H1 (cell line): ENCODE results near the gene RHOB. TPM values are rescaled to one million over a fixed set of nuclear protein-coding genes. Genes with fewer than 3 reads are reported as not detected.

Experiments used
- CTCF ChIA-PET: fragments of 300-600 bp; sonication (Branson Sonifier 250); formaldehyde crosslinking; loops from one replicate; lab custom pipeline; 2021; ENCODE audit not compliant: partially characterized antibody; lab: Charles Lee
- POLR2A ChIA-PET: fragments of 300-600 bp; sonication (Branson Sonifier 250); formaldehyde crosslinking; loops from one replicate; lab custom pipeline; 2021; ENCODE audit warnings: inconsistent platforms; ENCODE audit not compliant: partially characterized antibody; lab: Charles Lee
- DNase-seq, 2 experiments: peaks; one replicate each; pipeline versions ENCODE4 v3.0.0 to v3.0.0-alpha.2; 2010 to 2022; ENCODE audit warnings: low spot score in 2 of 2, low read depth in 1 of 2, mixed read lengths in 1 of 2
- FAIRE-seq: peaks from 2 replicates; lab custom pipeline; 2011; peaks lifted over from hg19 to GRCh38; lab: Jason Lieb, UNC
- H2AFZ ChIP-seq: 2 replicates; pipeline ENCODE4 v1.8.1; 2012; ENCODE audit warnings: low read length, inconsistent platforms
- H2AK5ac ChIP-seq: 2 replicates; pipeline ENCODE4 v1.6.1; 2013; ENCODE audit warnings: low read depth, low read length
- H2BK120ac ChIP-seq: replicated peaks from 2 replicates; pipeline ENCODE3; 2013; ENCODE audit warnings: low read depth, low read length, inconsistent platforms
- H2BK12ac ChIP-seq: 2 replicates; pipeline ENCODE4 v1.6.1; 2013; ENCODE audit warnings: low read depth, low read length
- H2BK15ac ChIP-seq: 2 replicates; pipeline ENCODE4 v1.6.1; 2013; ENCODE audit warnings: low read length
- H2BK20ac ChIP-seq: 2 replicates; pipeline ENCODE4 v1.6.1; 2013; ENCODE audit warnings: low read length
- H2BK5ac ChIP-seq: 2 replicates; pipeline ENCODE4 v1.6.1; 2013; ENCODE audit warnings: low read depth, low read length
- H3K14ac ChIP-seq: 2 replicates; pipeline ENCODE4 v1.6.1; 2013; ENCODE audit warnings: inconsistent platforms; ENCODE audit not compliant: insufficient read length
- H3K18ac ChIP-seq: 2 replicates; pipeline ENCODE4 v1.6.1; 2013; ENCODE audit warnings: low read length; ENCODE audit errors: extremely low read depth
- H3K23ac ChIP-seq: 2 replicates; pipeline ENCODE4 v1.6.1; 2013; ENCODE audit warnings: inconsistent platforms; ENCODE audit not compliant: insufficient read length
- H3K23me2 ChIP-seq: 2 replicates; pipeline ENCODE4 v1.6.1; 2013; ENCODE audit warnings: low read depth, low read length
- H3K27ac ChIP-seq: 2 replicates; pipeline ENCODE4 v1.6.1; 2011; ENCODE audit warnings: low read depth, low read length, inconsistent platforms
- H3K27me3 ChIP-seq, 4 experiments: replicated peaks in 1 of 4; 1 replicate in 1 of 4; 2 replicates in 3 of 4; pipeline versions ENCODE4 v1.6.1 to v1.8.1; 2011 to 2013; ENCODE audit warnings: low read length in 3 of 4, mild to moderate bottlenecking in 3 of 4, inconsistent platforms in 2 of 4, mixed read lengths in 2 of 4, moderate library complexity in 1 of 4; ENCODE audit not compliant: control insufficient read depth in 3 of 4, insufficient read depth in 3 of 4; ENCODE audit errors: extremely low read depth in 1 of 4
- H3K36me3 ChIP-seq, 4 experiments: 2 replicates each; pipeline versions ENCODE4 v1.6.1 to v1.8.1; 2011 to 2013; ENCODE audit warnings: mild to moderate bottlenecking in 4 of 4, low read length in 3 of 4, moderate library complexity in 2 of 4, control low read depth in 1 of 4, inconsistent platforms in 1 of 4; ENCODE audit not compliant: insufficient read depth in 4 of 4, control insufficient read depth in 2 of 4
- H3K4ac ChIP-seq: replicated peaks from 2 replicates; pipeline ENCODE3; 2013; ENCODE audit warnings: low read length, low read depth, mixed read lengths, inconsistent platforms; ENCODE audit not compliant: insufficient read length
- H3K4me1 ChIP-seq, 4 experiments: replicated peaks in 1 of 4; 1 replicate in 1 of 4; 2 replicates in 3 of 4; pipeline versions ENCODE4 v1.6.1 to v1.8.1; 2011 to 2013; ENCODE audit warnings: low read length in 3 of 4, inconsistent platforms in 2 of 4, mixed read lengths in 1 of 4; ENCODE audit not compliant: insufficient read depth in 4 of 4, control insufficient read depth in 3 of 4
- H3K4me2 ChIP-seq, 2 experiments: 2 replicates each; pipeline versions ENCODE4 v1.6.1 to v1.8.1; 2011 to 2013; ENCODE audit warnings: low read depth in 2 of 2, low read length in 2 of 2, control low read depth in 1 of 2, inconsistent platforms in 1 of 2, mild to moderate bottlenecking in 1 of 2; ENCODE audit not compliant: insufficient read depth in 1 of 2
- H3K4me3 ChIP-seq, 4 experiments: fragments of 200-600, 300-600 bp in 1 of 4; sonication (generic), shearing (Covaris generic), sonication (Bioruptor Twin) in 1 of 4; 2 replicates each; pipeline versions ENCODE4 v1.5.1 to v1.8.1; 2011 to 2016; ENCODE audit warnings: low read length in 4 of 4, low read depth in 3 of 4, control low read depth in 2 of 4, inconsistent platforms in 2 of 4, mild to moderate bottlenecking in 2 of 4, mixed read lengths in 1 of 4, moderate library complexity in 1 of 4; ENCODE audit not compliant: insufficient read depth in 2 of 4; ENCODE audit errors: extremely low read depth in 1 of 4
- H3K56ac ChIP-seq: replicated peaks from 2 replicates; pipeline ENCODE3; 2013; ENCODE audit warnings: low read depth, mild to moderate bottlenecking, mixed read lengths, low read length, inconsistent platforms; ENCODE audit not compliant: insufficient read length
- H3K79me1 ChIP-seq: 2 replicates; pipeline ENCODE4 v1.6.1; 2013; ENCODE audit warnings: low read depth, low read length, control low read depth
- H3K79me2 ChIP-seq, 2 experiments: 2 replicates each; pipeline versions ENCODE4 v1.6.1 to v1.8.1; 2012 to 2013; ENCODE audit warnings: low read length in 2 of 2, mild to moderate bottlenecking in 2 of 2, inconsistent platforms in 1 of 2; ENCODE audit not compliant: insufficient read depth in 2 of 2, control insufficient read depth in 1 of 2
- H3K9ac ChIP-seq, 4 experiments: replicated peaks in 1 of 4; 1 replicate in 1 of 4; 2 replicates in 3 of 4; pipeline versions ENCODE4 v1.6.1 to v1.8.1; 2011 to 2013; ENCODE audit warnings: low read depth in 3 of 4, low read length in 3 of 4, control low read depth in 2 of 4, mild to moderate bottlenecking in 2 of 4, moderate library complexity in 2 of 4, inconsistent platforms in 1 of 4; ENCODE audit errors: extremely low read depth in 1 of 4
- H3K9me3 ChIP-seq, 2 experiments: 2 replicates each; pipeline versions ENCODE4 v1.6.1 to v1.8.1; 2012 to 2013; ENCODE audit warnings: mild to moderate bottlenecking in 2 of 2, moderate library complexity in 2 of 2, control low read depth in 1 of 2, inconsistent platforms in 1 of 2, low read depth in 1 of 2, low read length in 1 of 2, mixed read lengths in 1 of 2; ENCODE audit not compliant: insufficient read depth in 2 of 2
- H4K20me1 ChIP-seq, 2 experiments: replicated peaks in 1 of 2; 2 replicates each; pipeline versions ENCODE3 to v1.8.1; 2011 to 2013; ENCODE audit warnings: inconsistent platforms in 2 of 2, low read length in 2 of 2, mild to moderate bottlenecking in 1 of 2; ENCODE audit not compliant: insufficient read depth in 2 of 2, control insufficient read depth in 1 of 2
- H4K5ac ChIP-seq: 2 replicates; pipeline ENCODE4 v1.6.1; 2013; ENCODE audit warnings: low read length, low read depth, mixed read lengths, inconsistent platforms; ENCODE audit not compliant: insufficient read length
- H4K8ac ChIP-seq: 2 replicates; pipeline ENCODE4 v1.8.0; 2013; ENCODE audit warnings: mild to moderate bottlenecking, moderate library complexity, low read length, inconsistent platforms; ENCODE audit not compliant: insufficient read depth; ENCODE audit errors: extremely low read depth
- H4K91ac ChIP-seq: replicated peaks from 2 replicates; pipeline ENCODE3; 2013; ENCODE audit warnings: low read length, mixed read lengths, inconsistent platforms; ENCODE audit not compliant: insufficient read length
- CREB1 ChIP-seq: IDR thresholded peaks from 2 replicates; pipeline ENCODE4 v1.6.1; 2012; ENCODE audit warnings: inconsistent platforms
- EP300 ChIP-seq, 2 experiments: IDR thresholded peaks; 1 replicate in 1 of 2; 2 replicates in 1 of 2; pipeline ENCODE4 v1.6.1; 2011 to 2012; ENCODE audit warnings: low read depth in 2 of 2, low read length in 2 of 2, mild to moderate bottlenecking in 2 of 2, borderline replicate concordance in 1 of 2, inconsistent platforms in 1 of 2, moderate library complexity in 1 of 2
- EZH2 ChIP-seq: fragments of 200-600 bp; sonication (generic); IDR thresholded peaks from 2 replicates; pipeline ENCODE4 v1.7.1; 2012; ENCODE audit warnings: low read depth, mild to moderate bottlenecking, moderate library complexity, low read length, inconsistent platforms; ENCODE audit not compliant: severe bottlenecking
- GTF2F1 ChIP-seq: IDR thresholded peaks from 2 replicates; pipeline ENCODE4 v1.6.1; 2012; ENCODE audit warnings: low read depth, low read length, improper control_type of control experiment, borderline replicate concordance
- JUND ChIP-seq: IDR thresholded peaks from 2 replicates; pipeline ENCODE4 v1.6.1; 2011; ENCODE audit warnings: mild to moderate bottlenecking, improper control_type of control experiment, low read length
- KDM4A ChIP-seq: IDR thresholded peaks from one replicate; pipeline ENCODE4 v1.7.1; 2012; ENCODE audit warnings: low read depth, mild to moderate bottlenecking, moderate library complexity, low read length, inconsistent platforms; ENCODE audit not compliant: severe bottlenecking
- PHF8 ChIP-seq: fragments of 200-600 bp; sonication (generic); conservative IDR thresholded peaks from 2 replicates; pipeline ENCODE4 v1.7.1; 2012; ENCODE audit warnings: low read depth, mild to moderate bottlenecking, inconsistent platforms, low read length, moderate library complexity
- POU5F1 ChIP-seq: IDR thresholded peaks from 2 replicates; pipeline ENCODE4 v1.6.1; 2011; ENCODE audit warnings: low read depth, mild to moderate bottlenecking, low read length, moderate library complexity
- RBBP5 ChIP-seq: IDR thresholded peaks from 2 replicates; pipeline ENCODE4 v1.7.1; 2012; ENCODE audit warnings: low read depth, mild to moderate bottlenecking, inconsistent platforms, low read length, moderate library complexity, borderline replicate concordance
- SIN3A ChIP-seq, 2 experiments: IDR thresholded peaks in 1 of 2; conservative IDR thresholded peaks in 1 of 2; 2 replicates each; pipeline ENCODE4 v1.6.1; 2011 to 2012; ENCODE audit warnings: low read length in 2 of 2, improper control_type of control experiment in 1 of 2, low read depth in 1 of 2, mild to moderate bottlenecking in 1 of 2
- SIX5 ChIP-seq: IDR thresholded peaks from 2 replicates; pipeline ENCODE4 v1.6.1; 2011; ENCODE audit warnings: mild to moderate bottlenecking, low read depth, low read length
- SUZ12 ChIP-seq: fragments of 200-600 bp; sonication (generic); IDR thresholded peaks from 2 replicates; pipeline ENCODE4 v1.6.1; 2012; ENCODE audit warnings: mild to moderate bottlenecking, inconsistent platforms, low read length, moderate library complexity, mixed read lengths
- WGBS, 2 experiments: shearing (Covaris generic) in 1 of 2; methylation state at CpG; one replicate each; pipeline versions ENCODE4 v1.1.6 to v1.1.7; 2013 to 2015; ENCODE audit warnings: low lambda C conversion rate in 2 of 2, mixed read lengths in 2 of 2, inconsistent platforms in 1 of 2, low coverage in 1 of 2, missing lambda C conversion rate in 1 of 2; ENCODE audit not compliant: insufficient replicate concordance in 2 of 2, insufficient coverage in 1 of 2, insufficient read length in 1 of 2; ENCODE audit errors: extremely low coverage in 1 of 2, missing lambda C conversion rate in 1 of 2; 5-methylcytosine and 5-hydroxymethylcytosine counted together
- polyA plus RNA-seq, 7 experiments: library from polyadenylated mRNA; depleted of rRNA in 3 of 7; stranded (reverse) in 5 of 7; unstranded in 2 of 7; fragments of >200 nt in 5 of 7; fragments of 200-250 nt in 2 of 7; gene quantifications; 1 replicate in 5 of 7; 2 replicates in 1 of 7; 4 replicates in 1 of 7; pipeline versions ENCODE4 v1.2.1 to v1.2.3, GENCODE V29; 2011 to 2013; ENCODE audit warnings: missing spikeins in 2 of 7, mixed read lengths in 2 of 7
- total RNA-seq: library from RNA; stranded (reverse); fragmentation: NEBNext Ultra II Directional; extraction: Animal tissue kit (Norgen Biotek cat#: 25700); gene quantifications from 2 replicates; pipeline ENCODE4 v1.2.1, GENCODE V29; 2021

Gene RHOB
- total and polyA plus RNA-seq, 2 of the 8 experiments (the other 6 are each of a cell fraction or from before 2014, with no cell fraction given) = 9.3 to 9.5 TPM

DNA sequence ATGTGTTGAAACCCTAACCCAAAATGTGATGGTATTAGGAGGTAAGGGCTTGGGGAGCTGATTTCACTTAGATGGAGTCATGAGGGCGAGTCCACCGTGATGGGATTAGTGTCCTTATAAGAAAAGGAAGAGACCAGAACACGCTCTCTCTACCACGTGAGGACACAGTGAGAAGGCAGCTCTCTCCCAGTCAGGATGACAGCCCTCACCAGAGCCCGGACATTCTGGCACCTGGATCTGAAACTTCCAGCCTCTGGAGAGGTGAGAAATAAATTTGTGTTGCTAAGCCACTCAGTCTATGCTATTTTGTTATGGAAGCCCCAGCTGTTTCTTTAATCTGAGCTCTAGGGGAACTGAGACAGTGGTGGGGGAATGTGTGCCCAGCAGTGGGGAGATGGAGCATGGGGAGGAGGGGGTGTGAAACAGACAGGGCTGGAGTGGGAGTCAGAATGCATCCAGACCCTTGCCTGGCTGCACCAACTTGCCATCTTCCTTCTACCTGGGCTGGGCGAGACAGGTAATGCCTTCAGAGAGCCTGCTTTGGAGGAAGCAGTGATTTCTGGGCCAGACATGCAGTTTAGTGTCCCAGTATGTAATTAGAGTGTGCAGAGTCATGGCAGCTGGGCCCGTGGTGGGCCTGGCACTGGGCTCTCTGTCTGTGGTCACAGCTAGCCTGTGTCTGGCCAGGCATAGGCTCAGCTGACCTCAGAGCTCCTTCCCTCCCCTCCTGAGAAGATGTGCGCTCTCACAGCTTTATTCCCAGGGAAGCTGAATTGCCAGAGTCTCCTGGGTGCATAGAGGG is 38.1 kb downstream of the RHOB start:
- DNase-seq = no peak
- Histone ChIP-seq H2BK12ac (no peak overlapping the region), H3K23ac (no peak overlapping the region), H3K9ac (no peak overlapping the region), H3K14ac (no peak overlapping the region), H2BK120ac (no peak overlapping the region), H2BK20ac (no peak overlapping the region), H3K4me1 (peaks cover 9 to 13% (median 11%) of the 10 kb centered on the region in 4 experiments), H4K8ac (no peak overlapping the region), H3K56ac (no peak overlapping the region), H2BK15ac (no peak overlapping the region), H3K27ac (no peak overlapping the region), H4K5ac (no peak overlapping the region), H3K79me1 (no peaks in the 10 kb centered on the region), H3K23me2 (no peaks in the 10 kb centered on the region), H3K36me3 (no peaks in the 10 kb centered on the region), H2AFZ (no peak overlapping the region), H3K79me2 (no peaks in the 10 kb centered on the region), H2BK5ac (no peak overlapping the region), H3K4me3 (no peak overlapping the region), H4K20me1 (no peaks in the 10 kb centered on the region), H3K18ac (no peak overlapping the region), H3K27me3 (no peaks in the 10 kb centered on the region), H3K4ac (no peak overlapping the region), H2AK5ac (no peak overlapping the region), H3K4me2 (no peak overlapping the region), H4K91ac (no peak overlapping the region), H3K9me3 (no peaks in the 10 kb centered on the region)
- ChIA-PET CTCF (interaction anchor here (0.7 to 2.7 kb wide), 13 partner anchors 9 to 157 kb away, joined by 3 to 8 read pairs (median 4); no protein-coding TSS in a partner anchor), POLR2A (interaction anchor here (0.8 kb wide), 1 partner anchor 32 kb away, joined by 3 read pairs; no protein-coding TSS in a partner anchor)
- 86% methylated on average over 8 of the region's 8 CpGs; no CpG with 5 or more reads in 1 of the 2 experiments for WGBS, 2 experiments
- no peak for FAIRE-seq
- TF ChIP-seq KDM4A (no peak), RBBP5 (no peak), EP300 (IDR thresholded peaks at IDR 0.05; ENCODE audit: borderline replicate concordance in 1 of 2, low read depth in 2 of 2, low read length in 2 of 2) (no peak), POU5F1 (no peak), EZH2 (no peak), SIX5 (no peak), GTF2F1 (no peak), PHF8 (no peak), SIN3A (conservative IDR thresholded peaks at IDR 0.05 in 1 of 2, IDR thresholded peaks at IDR 0.05 in 1 of 2; ENCODE audit: low read depth in 1 of 2, low read length in 2 of 2) (no peak), SUZ12 (no peak), JUND (no peak), CREB1 (no peak)
